Measurements from ENCODE around the gene HCN2.
"Not testable (repeated sequence)": the region's sequence is repeated elsewhere in the genome, so short reads cannot be mapped to it uniquely, and the experiment has no call there.

HCN2 gene

DNA sequence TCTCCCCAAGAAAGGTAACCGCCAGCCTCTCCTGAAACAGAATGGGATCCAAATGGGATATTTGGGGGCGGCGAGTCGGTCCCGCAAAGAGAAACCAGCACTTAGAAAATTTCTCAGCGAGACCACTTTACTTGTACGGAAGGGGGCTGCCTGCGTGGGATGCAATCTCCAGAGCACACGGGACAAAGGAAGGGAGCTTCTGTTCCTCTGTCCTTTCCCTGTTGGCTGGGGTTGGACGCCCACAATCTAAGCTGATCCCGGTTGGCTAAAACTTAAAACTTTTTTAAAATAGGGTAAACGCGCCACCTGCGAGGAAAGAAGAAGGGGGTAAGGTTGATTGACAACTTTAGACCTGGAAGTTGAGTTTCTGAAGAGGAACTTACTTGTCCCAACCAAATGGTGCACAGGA, 18.1 kb upstream of the HCN2 start:
- DNase-seq (ENCODE audit: low read depth) = peak; percentile 52

DNA sequence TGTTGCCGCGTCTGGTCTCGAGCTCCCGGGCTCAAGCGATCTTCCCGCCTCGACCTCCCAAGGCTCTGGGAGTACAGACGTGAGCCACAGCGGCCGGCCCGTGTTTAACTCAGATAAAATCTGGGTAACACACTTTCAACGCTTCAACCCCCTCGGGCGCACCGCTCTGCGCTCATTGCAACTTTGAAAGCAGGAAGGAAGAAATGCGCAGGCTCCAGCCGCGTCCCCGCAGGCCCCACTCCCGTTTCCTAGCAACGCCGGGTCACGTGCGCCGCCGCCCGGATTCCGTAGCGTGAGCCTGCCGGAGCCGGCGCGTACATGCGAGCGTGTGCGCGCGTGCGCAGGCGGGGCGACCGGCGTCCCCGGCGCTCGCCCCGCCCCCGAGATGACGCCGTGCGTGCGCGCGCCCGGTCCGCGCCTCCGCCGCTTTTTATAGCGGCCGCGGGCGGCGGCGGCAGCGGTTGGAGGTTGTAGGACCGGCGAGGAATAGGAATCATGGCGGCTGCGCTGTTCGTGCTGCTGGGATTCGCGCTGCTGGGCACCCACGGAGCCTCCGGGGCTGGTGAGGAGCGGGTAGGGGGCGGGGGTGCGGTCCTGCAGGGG, 17.4 kb upstream of the HCN2 start, which contains the start of gene BSG:
Gene BSG, plus strand, starts transcription at position 457 of the 603 bp plus-strand sequence. Its CDS starts 39 bp downstream, at position 496.
- peak; percentile 97 for DNase-seq (ENCODE audit: low read depth)

DNA sequence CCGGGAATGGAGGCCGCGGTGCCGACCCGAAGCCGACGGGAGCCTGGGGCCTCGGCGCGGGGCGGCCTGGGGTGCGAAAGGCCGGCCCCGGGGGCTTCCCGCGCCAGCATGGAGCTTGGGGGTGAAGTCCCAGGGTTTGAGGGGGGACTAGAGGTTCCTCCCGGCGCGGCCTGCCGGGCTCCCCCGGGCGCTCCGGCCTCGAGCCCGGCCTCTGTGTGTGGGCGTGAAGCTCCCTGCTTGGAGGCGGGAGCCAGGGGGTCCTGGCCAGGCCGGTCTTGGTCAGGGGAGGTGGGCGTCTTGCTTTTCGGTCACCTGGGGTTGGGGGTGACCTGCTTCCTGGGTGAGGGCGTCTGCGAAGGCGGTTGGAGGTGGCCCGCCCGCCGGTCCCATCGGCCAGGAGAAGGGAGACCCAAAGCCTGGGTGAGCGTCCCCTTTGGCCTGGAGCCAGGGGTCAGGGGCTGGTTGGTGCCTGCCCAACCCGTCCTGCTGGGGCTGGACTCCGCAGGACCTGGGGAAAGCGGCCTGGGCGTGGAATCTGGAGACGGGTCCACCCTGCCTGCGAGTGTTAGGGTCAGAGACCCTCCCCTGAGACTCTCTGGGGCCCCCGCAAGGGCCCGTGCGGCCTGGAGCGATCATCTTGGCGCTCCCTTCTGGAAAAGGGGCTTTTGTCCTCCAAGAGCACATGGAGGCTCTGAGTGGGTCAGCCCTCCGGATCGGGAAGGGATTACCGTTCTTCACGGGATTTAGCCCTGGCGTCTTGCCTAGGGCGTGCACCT, 16.8 kb upstream of the HCN2 start:
- DNase-seq (ENCODE audit: low read depth) = peak; percentile 66

DNA sequence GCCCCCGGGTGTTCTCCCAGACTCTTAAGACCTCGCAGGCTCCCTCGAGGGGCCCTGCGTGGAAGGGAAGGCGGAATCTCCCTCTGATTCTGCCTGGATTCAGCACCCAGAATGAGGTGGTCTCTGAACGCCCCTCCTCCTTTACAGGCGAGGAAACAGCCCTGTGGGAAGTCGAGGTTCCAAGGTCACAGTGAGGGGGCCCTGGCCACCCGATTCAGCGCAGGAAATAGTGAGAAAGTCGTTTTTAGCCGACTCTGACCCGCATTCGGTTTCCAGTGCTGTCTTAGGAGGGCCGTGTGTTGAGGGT, 16.2 kb upstream of the HCN2 start:
- no peak for DNase-seq (ENCODE audit: low read depth)

DNA sequence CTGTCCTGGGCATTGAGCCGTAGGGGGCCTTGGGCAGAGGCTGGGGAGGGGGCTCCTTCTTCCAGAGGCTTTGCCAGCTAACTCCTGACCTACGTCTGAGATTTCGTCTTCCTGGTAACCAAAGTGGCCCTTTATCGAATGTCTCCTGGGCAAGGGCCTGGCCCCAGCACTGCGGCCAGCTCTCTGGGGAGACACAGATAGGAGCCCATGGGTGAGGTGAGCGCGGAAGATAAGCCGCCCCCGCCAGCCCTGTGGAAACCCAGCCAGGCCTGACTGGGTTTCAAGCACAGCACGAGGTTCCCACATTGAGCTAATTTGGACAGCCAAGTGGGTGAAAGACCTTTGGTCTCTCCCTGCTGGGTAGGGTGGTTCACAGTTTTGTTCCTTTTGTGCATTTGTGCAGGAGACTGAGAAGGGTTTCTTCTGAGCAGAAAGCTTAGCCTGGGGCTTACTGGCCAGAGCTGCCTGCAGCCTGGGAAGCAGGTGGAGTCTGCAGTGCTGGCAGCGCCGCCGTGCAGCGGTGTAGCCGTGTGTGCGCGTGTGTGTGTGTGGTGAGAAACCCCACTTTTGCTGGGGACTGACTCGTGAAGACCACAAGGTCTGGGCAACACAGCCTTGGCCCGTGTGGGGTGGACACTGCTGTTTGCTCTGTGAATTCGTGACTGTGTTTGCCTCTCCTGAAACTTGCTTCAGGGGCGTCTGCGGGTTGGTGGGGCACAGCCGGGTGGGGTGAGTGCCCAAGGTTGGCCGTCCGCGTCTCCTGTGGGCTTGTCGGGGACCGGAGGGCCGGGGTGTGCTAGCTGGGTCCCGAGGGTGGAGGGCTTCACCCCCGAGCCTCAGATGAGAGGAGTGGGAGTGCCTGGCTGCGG, 14.8 kb upstream of the HCN2 start:
- DNase-seq (ENCODE audit: low read depth) = peak; percentile 61

DNA sequence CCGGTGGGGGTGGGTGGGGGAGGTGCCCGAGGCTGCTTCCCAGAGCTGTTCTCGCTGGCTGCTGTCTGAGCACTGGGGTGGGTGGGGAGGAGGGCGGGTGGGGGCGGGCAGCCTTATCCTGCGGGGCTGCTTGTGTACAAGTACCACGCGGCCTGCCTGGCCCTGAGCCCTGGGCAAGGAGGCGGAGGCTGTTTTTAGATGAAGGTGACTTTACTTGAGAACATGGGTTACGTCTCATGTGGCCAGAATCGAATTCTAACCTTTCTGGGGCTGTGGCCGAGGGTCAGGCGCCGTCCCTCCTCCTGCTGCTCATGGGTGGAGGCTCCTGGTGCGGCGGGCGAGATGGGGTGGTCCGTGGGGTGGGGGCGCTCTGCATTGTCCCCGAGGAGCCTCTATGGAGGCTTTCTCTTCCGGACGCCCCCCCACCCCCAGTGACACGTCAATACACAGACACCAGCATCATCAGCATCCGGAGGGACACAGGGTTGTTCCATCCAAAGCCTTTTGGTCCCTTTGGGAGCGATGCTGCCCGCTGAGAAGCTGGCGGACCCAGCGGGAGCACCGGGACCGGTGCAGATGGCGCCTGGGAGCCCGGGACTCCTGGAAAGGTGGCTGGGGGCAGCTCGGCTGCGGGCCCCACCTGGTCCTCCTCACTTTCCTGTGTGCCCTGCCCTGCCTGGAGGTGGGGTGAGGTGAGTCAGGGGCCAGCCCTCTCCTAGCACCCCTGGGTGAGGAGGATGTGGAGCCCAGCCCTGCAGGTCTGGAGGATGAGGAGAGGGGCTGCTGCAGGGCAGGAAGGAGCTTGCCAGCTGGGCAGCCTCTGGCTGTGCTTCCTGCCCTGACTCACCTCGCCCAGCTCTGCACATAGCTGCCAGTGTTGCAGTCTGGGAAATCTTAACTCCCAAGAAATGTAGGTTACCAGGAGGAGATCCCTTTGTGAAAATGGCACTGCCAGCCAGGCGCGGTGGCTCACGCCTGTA, 13.9 kb upstream of the HCN2 start:
- DNase-seq (ENCODE audit: low read depth) = peak; percentile 48

DNA sequence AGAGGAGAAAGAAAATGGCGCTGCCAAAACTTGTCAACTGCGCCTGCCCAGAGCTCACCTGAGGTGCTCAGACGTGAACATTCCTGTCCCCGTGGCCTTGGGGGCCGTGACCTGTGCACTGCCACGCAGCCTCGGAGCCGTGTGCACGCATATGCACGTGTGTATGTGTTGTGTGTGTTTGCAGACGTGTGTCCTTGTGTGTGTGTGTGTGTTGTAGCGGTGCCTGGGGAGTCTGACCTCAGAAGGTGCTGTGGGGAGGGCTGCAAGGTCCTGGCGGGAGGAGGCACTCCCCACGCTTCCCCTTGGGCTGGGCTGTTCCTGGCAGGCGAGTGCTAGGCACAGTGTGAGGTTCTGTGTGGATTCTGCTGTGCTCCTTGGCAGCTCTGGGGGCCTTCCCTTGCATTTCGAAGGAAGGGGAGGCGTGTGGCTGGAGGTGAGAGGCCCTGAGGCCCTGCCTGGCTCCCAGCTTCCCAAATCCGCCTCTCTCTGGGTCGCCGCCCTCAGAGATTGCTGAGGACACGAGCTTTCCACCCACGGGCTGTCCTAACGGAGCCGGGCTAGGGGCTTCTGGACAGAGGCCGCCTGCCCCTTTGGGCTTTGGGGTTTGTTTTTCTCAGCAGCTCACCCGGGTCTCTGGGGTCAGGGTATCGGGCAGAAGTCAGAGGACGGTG, 12.8 kb upstream of the HCN2 start:
- DNase-seq (ENCODE audit: low read depth) = no peak

DNA sequence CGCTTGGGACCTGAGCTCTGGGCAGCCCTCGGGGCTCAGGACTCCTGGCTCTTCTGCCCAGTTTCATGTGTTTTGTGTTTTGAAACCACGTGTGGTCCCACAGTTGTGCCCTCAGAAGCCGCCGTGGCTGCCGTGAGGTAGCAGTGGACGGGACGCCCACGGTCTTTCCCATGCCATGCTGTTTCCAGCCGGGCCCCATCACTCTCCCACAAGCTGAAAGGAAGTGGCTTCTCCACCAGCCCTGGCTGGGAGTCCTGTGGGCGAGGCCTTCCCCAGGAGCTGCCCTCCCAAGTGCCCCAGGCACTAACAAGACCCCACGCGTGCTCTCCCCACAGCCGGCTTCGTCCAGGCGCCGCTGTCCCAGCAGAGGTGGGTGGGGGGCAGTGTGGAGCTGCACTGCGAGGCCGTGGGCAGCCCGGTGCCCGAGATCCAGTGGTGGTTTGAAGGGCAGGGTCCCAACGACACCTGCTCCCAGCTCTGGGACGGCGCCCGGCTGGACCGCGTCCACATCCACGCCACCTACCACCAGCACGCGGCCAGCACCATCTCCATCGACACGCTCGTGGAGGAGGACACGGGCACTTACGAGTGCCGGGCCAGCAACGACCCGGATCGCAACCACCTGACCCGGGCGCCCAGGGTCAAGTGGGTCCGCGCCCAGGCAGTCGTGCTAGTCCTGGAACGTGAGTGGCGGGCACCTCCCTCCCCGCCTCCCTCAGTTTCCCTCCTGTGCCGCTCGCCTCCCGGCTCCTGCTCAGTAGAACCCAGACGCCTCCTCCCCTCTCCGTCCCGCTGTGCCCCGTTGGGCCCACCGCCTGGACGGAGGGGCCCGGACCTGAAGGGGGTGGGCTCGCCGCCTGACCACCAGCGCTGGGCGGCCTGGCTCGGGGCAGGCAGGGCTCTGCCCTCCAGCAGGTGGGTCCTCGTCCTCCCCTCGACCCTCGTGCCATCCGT, 12.0 kb upstream of the HCN2 start:
- DNase-seq (ENCODE audit: low read depth) = no peak

DNA sequence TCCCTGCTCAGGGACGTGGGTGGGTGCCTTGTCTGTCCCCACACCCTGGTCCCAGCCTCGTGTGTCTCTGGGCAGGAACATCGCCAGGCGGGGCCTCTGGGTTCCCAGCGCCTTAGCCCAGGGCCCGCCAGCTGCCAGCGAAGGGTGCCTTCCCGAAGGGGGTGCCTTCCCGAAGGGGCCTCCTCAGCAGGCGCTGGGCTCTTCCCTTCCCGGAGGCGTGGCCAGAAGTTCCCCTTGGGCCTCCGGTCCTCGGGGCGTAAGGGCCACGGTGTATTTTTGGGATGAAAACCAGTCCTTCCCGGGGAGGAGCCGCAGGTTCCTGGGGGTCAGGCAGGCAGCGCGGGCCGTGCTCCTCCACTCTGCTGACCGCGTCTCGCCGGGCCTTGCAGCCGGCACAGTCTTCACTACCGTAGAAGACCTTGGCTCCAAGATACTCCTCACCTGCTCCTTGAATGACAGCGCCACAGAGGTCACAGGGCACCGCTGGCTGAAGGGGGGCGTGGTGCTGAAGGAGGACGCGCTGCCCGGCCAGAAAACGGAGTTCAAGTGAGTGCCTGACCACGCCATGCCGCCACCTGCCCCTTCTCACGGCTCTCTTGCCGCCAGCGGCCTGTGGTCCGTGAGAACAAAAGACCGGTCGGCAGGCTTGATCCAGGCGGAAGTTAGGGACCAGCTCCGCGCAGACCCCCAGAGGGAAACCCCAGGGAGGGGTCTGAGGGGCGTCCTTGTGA, 10.4 kb upstream of the HCN2 start:
- DNase-seq (ENCODE audit: low read depth) = no peak

DNA sequence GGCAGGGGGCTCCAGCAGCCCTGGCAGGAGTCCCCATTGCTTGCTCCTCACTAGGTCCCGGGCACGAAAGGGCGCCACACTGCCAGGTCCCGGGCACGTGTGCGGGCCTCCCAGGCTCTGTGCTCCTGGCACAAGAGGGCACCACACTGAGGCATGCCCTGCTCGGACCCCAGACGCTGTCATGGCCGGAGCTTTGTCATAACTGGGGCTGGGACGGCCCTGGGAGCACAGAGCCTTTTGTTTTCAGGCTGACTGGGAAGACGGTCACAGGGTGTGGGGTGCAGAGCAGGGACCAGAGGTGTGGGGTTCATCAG, 9.9 kb upstream of the HCN2 start:
- no peak for DNase-seq (ENCODE audit: low read depth)

DNA sequence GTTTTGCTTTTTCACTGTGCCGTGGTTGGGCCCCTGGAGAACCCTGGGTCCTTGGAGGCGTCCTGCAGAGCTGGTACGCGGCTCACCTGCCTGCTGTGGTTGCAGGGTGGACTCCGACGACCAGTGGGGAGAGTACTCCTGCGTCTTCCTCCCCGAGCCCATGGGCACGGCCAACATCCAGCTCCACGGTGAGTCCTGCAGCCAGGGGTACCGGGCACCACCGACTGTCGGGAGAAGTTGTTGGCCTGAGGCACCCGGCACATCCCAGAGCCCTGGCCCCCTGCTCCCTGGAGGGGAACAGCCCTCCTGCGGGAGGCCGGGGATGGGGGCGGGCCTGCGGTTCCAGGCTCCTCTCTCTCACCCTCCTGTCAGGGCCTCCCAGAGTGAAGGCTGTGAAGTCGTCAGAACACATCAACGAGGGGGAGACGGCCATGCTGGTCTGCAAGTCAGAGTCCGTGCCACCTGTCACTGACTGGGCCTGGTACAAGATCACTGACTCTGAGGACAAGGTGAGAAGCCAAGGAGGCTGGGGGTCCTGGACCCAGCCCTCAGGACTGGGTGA, 9.3 kb upstream of the HCN2 start:
- DNase-seq (ENCODE audit: low read depth) = no peak

DNA sequence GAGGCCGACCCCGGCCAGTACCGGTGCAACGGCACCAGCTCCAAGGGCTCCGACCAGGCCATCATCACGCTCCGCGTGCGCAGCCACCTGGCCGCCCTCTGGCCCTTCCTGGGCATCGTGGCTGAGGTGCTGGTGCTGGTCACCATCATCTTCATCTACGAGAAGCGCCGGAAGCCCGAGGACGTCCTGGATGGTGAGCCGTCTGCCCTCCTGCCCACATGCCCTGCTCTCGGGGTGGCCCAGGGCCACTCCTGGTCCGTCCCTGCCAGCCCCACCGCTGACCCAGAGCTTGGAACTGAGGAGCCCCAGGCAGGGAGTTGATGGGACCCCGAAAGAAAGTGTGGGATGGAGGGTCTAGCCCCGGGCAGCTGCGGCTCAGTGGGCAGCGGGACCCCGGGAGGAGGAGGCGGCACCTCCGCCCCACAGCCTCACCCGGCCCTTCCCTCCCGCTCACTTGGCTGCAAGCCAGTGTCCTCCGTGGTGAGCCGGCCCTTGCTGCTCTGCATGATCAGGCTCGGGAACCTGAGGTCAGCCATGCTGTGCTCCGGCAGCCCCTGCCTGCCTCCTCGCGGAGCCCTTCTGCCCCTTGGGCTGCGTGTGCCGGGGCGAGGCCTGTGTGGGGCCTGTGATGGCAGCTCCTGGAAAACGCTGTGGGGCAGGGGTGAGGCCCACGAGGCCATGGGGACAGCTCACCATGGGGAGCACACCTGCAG, 8.1 kb upstream of the HCN2 start:
- DNase-seq (ENCODE audit: low read depth) = no peak

DNA sequence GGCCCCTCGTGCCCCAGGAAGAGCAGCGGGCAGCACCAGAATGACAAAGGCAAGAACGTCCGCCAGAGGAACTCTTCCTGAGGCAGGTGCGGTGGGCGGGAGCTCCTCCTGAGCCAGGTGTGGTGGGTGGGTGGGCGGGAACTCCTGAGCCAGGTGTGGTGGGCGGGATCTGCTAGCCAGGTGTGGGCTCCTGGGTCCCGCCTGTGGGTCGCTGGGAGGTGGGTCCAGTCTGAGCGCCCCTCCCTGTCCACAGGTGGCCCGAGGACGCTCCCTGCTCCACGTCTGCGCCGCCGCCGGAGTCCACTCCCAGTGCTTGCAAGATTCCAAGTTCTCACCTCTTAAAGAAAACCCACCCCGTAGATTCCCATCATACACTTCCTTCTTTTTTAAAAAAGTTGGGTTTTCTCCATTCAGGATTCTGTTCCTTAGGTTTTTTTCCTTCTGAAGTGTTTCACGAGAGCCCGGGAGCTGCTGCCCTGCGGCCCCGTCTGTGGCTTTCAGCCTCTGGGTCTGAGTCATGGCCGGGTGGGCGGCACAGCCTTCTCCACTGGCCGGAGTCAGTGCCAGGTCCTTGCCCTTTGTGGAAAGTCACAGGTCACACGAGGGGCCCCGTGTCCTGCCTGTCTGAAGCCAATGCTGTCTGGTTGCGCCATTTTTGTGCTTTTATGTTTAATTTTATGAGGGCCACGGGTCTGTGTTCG, 7.0 kb upstream of the HCN2 start:
- peak; percentile 44 for DNase-seq (ENCODE audit: low read depth)

DNA sequence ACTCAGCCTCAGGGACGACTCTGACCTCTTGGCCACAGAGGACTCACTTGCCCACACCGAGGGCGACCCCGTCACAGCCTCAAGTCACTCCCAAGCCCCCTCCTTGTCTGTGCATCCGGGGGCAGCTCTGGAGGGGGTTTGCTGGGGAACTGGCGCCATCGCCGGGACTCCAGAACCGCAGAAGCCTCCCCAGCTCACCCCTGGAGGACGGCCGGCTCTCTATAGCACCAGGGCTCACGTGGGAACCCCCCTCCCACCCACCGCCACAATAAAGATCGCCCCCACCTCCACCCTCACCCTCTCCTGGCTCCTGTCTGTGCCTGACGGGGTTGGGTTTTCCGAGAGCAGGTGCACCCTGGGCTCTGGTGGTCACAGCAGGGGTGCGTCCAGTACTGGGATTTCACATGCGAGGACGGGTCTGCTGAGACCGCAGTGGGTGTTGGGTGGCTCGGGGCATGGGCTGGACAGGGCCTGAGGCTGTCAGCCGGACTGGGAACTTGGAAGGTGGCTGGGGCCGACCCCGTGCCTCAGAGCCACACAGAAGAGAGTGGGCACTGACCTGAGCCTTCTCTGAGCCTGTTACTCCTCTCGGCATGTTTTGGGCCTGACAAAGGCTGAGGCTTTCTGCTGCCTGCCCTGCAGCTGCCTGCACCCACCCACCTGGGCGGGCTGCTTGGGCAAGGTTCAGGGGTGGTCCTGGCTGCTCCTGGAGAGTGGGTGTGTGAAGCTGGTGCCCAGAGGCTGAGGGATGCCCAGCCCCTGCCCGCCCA, 6.3 kb upstream of the HCN2 start:
- no peak for DNase-seq (ENCODE audit: low read depth)

DNA sequence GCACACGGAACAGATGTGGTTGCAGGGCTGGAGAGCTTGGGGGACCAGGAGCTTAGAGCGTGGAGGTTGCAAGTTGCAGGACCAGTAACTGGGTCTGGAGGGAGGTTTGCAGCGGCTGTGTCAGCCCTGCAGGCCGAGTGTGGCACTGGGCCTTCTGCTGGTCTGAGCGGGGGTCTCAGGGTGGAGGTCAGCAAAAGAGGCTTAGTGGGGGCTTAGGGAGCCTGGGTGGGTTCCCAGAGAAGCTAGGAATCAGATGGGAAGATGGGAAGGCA, 5.8 kb upstream of the HCN2 start:
- no peak for DNase-seq (ENCODE audit: low read depth)

DNA sequence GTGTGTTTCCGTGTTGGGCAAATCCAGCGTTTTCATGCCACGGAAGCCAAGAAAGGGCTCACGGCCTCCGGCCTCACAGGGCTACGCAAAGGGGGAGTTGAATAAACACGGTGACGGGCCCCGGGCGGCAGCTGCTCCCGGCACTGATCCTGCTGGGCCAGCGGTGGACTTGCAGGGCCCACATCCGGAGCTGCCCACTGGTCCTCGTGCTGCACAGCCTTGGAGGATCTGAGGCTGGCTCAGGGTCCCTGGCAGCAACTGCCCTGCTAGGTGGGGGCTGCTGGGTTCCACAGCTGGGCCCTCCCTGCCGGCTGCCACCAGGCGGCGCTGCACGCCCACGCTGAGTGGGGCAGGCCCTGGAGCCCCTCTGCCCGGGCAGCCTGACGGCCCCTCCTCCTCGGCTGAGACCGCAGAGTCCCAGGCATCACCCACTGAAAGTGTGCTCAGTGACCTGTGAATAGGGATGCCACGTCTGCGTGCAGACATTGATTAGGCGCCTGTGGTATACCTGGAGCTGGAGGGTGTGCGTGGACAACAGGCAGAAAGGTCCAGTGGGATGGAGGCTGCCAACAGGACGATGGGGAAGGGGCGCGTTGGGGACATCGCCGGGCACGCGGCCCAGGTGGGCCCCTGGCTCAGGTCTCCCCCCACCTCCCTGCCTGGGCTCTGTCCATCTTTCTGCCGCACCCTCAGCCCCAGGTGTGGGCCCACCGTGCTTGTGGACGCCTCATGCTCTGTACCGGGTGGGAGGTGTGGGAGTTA, 5.3 kb upstream of the HCN2 start:
- DNase-seq (ENCODE audit: low read depth) = no peak

DNA sequence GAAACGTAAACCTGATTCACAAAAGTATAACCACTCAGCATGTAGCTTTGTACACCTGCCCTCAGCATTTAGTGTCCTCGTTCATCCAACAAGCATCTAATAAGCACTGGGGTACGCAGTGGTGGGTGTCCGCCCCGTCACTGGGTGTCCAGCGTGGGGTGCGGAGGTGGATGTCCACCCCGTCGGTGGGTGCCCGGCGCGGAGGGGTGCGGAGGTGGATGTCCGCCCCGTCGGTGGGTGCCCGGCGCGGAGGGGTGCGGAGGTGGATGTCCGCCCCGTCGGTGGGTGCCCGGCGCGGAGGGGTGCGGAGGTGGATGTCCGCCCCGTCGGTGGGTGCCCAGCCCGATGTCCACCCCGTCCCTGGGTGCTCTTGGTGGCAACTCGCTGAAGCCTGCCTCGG, 4.5 kb upstream of the HCN2 start:
- DNase-seq (ENCODE audit: low read depth) = not testable (repeated sequence)

Measured in iris pigment epithelial cell (primary cell).